ENCODE results near the gene CD58.
"Not testable (repeated sequence)": the region's sequence is repeated elsewhere in the genome, so short reads cannot be mapped to it uniquely, and the experiment has no call there.

Gene CD58

GRCh38 chr1:116569776-116570357 is 959 bp downstream of the CD58 start:
- peak; percentile 58 to 70 for DNase-seq

- no peak for DNase-seq
Observed at GRCh38 chr1:116569381-116569670, 1.5 kb downstream of the CD58 start.

- DNase-seq = peak in 1 of 2 donors; percentile 20
Observed at GRCh38 chr1:116568662-116569380, 2.0 kb downstream of the CD58 start.

- DNase-seq = no peak
Observed at GRCh38 chr1:116567790-116568661, 2.8 kb downstream of the CD58 start.

GRCh38 chr1:116565222-116565621 is 5.6 kb downstream of the CD58 start:
- no peak for DNase-seq

- DNase-seq = no peak
Observed at GRCh38 chr1:116564426-116564825, 6.4 kb downstream of the CD58 start.

GRCh38 chr1:116562465-116562864 is 8.4 kb downstream of the CD58 start:
- not testable (repeated sequence) for DNase-seq

GRCh38 chr1:116561563-116561962 is 9.3 kb downstream of the CD58 start:
- no peak for DNase-seq

GRCh38 chr1:116560704-116561490 is 9.9 kb downstream of the CD58 start:
- no peak for DNase-seq

GRCh38 chr1:116559304-116559761 is 11.5 kb downstream of the CD58 start:
- DNase-seq = no peak

- no peak for DNase-seq
Observed at GRCh38 chr1:116558571-116558970, 12.3 kb downstream of the CD58 start.

- peak in 1 of 2 donors; percentile 30 for DNase-seq
Observed at GRCh38 chr1:116558140-116558549, 12.7 kb downstream of the CD58 start.

GRCh38 chr1:116557323-116557878 is 13.4 kb downstream of the CD58 start:
- no peak for DNase-seq

- DNase-seq = peak; percentile 72 to 78
Observed at GRCh38 chr1:116556289-116557006, 14.4 kb downstream of the CD58 start.

- DNase-seq = no peak
Observed at GRCh38 chr1:116554924-116555323, 15.9 kb downstream of the CD58 start.

GRCh38 chr1:116553386-116554115 is 17.3 kb downstream of the CD58 start:
- no peak for DNase-seq

GRCh38 chr1:116546354-116546977 is 24.4 kb downstream of the CD58 start:
- DNase-seq = no peak

GRCh38 chr1:116545359-116545705 is 25.5 kb downstream of the CD58 start:
- DNase-seq = no peak

- DNase-seq = no peak
Observed at GRCh38 chr1:116544588-116545358, 26.1 kb downstream of the CD58 start.

- DNase-seq = peak; percentile 29 to 38
Observed at GRCh38 chr1:116540088-116540487, 30.7 kb downstream of the CD58 start.

Measured in CD4-positive, alpha-beta T cell treated with Interleukin-1 beta for 1 hour (primary cell).